GM12878 (cell line): ENCODE results near the gene OR1I1. TPM values are rescaled to one million over a fixed set of nuclear protein-coding genes. Genes with fewer than 3 reads are reported as not detected.

ENCODE experiments used
- ATAC-seq: fragments of 200-7000 bp; cut with Tn5 transposase; 3 replicates; pipeline ENCODE4 v1.9.1; 2020; ENCODE audit warnings: mild to moderate bottlenecking, moderate library complexity
- BruUV-seq: library from RNA; stranded (reverse); fragments of 400-500 nt; replicated peaks from 2 replicates; lab custom pipeline; 2021; lab: Mats Ljungman, UMichigan
- CTCF ChIA-PET: fragments of 300-600 bp; sonication (Branson Sonifier 250); formaldehyde crosslinking; extraction: SDS; loops from one replicate; lab custom pipeline; 2021; ENCODE audit warnings: inconsistent platforms; lab: Yijun Ruan, JAX
- POLR2A ChIA-PET: fragments of 350-600 bp; formaldehyde crosslinking; extraction: SDS; loops from one replicate; lab custom pipeline; 2021; ENCODE audit warnings: inconsistent platforms; lab: Charles Lee
- RAD21 ChIA-PET: fragments of 300-600 bp; sonication (Branson Sonifier 250); formaldehyde crosslinking; loops from one replicate; lab custom pipeline; 2023; ENCODE audit warnings: antibody characterized with exemption; ENCODE audit not compliant: unreplicated experiment; lab: Charles Lee
- SMC1A ChIA-PET: fragments of 300-600 bp; sonication (Branson Sonifier 250); formaldehyde crosslinking; loops from one replicate; lab custom pipeline; 2023; ENCODE audit not compliant: unreplicated experiment, uncharacterized antibody; lab: Charles Lee
- DNase-seq: peaks from one replicate; pipeline ENCODE4 v3.0.0-alpha.2; 2011; ENCODE audit warnings: low read depth, low spot score
- FAIRE-seq: peaks from 3 replicates; lab custom pipeline; 2011; peaks lifted over from hg19 to GRCh38; lab: Jason Lieb, UNC
- H2AFZ ChIP-seq: 2 replicates; pipeline ENCODE4 v1.6.0; 2011; ENCODE audit warnings: low read depth, low read length, control low read depth; ENCODE audit not compliant: control insufficient read depth
- H3K27ac ChIP-seq: 2 replicates; pipeline ENCODE4 v1.5.1; 2011; ENCODE audit warnings: control low read depth; ENCODE audit not compliant: control insufficient read depth, insufficient read depth
- H3K27me3 ChIP-seq, 2 experiments: replicated peaks in 1 of 2; 2 replicates each; pipeline versions ENCODE4 v1.6.0 to v1.6.1; 2011; ENCODE audit warnings: low read length in 1 of 2; ENCODE audit not compliant: control insufficient read depth in 2 of 2, insufficient read depth in 2 of 2
- H3K36me3 ChIP-seq, 2 experiments: 2 replicates each; pipeline ENCODE4 v1.5.1; 2011; ENCODE audit warnings: low read length in 1 of 2; ENCODE audit not compliant: control insufficient read depth in 2 of 2, insufficient read depth in 2 of 2
- H3K4me1 ChIP-seq: 2 replicates; pipeline ENCODE4 v1.6.1; 2011; ENCODE audit warnings: mild to moderate bottlenecking, low read length, moderate library complexity, mixed read lengths; ENCODE audit not compliant: control insufficient read depth, insufficient read depth
- H3K4me2 ChIP-seq: 2 replicates; pipeline ENCODE4 v1.6.0; 2011; ENCODE audit warnings: control low read depth; ENCODE audit not compliant: control insufficient read depth, insufficient read depth
- H3K4me3 ChIP-seq: fragments of 200-600 bp; sonication (generic); 2 replicates; pipeline ENCODE4 v1.5.1; 2016
- H3K79me2 ChIP-seq: 2 replicates; pipeline ENCODE4 v1.6.0; 2011; ENCODE audit warnings: low read length; ENCODE audit not compliant: control insufficient read depth, insufficient read depth
- H3K9ac ChIP-seq: 2 replicates; pipeline ENCODE4 v1.8.0; 2011; ENCODE audit warnings: low read length, control low read depth, mixed read lengths; ENCODE audit not compliant: control insufficient read depth, insufficient read depth
- H3K9me3 ChIP-seq: replicated peaks from 3 replicates; pipeline ENCODE4 v1.5.1; 2011; ENCODE audit warnings: mild to moderate bottlenecking, low read length; ENCODE audit not compliant: control insufficient read depth, insufficient read depth
- H4K20me1 ChIP-seq: 2 replicates; pipeline ENCODE4 v1.6.0; 2011; ENCODE audit not compliant: control insufficient read depth, insufficient read depth
- ASH2L ChIP-seq: fragments of 300-600, 200-600 bp; sonication (generic); IDR thresholded peaks from 2 replicates; pipeline ENCODE4 v1.6.1; 2017; ENCODE audit warnings: low read depth, mild to moderate bottlenecking, borderline replicate concordance
- CEBPB ChIP-seq, 2 experiments: fragments of 150-350 bp in 1 of 2; IDR thresholded peaks; 2 replicates each; pipeline ENCODE4 v1.6.1; 2012 to 2014; ENCODE audit warnings: low read depth in 2 of 2, low read length in 2 of 2, borderline replicate concordance in 1 of 2, inconsistent platforms in 1 of 2
- EED ChIP-seq: sonication (generic); IDR thresholded peaks from 2 replicates; pipeline ENCODE4 v1.6.1; 2016; ENCODE audit warnings: antibody characterized with exemption, low read depth
- FOXM1 ChIP-seq: IDR thresholded peaks from 2 replicates; pipeline ENCODE4 v1.6.1; 2012; ENCODE audit warnings: low read depth, mild to moderate bottlenecking, inconsistent platforms, low read length, moderate library complexity
- HDAC2 ChIP-seq: fragments of 200-600 bp; sonication (generic); IDR thresholded peaks from 2 replicates; pipeline ENCODE4 v1.6.1; 2017
- KLF5 ChIP-seq: fragments of 450-650 bp; IDR thresholded peaks from 2 replicates; pipeline ENCODE4 v1.6.1; 2014; ENCODE audit warnings: mild to moderate bottlenecking; ENCODE audit not compliant: partially characterized antibody
- MEF2A ChIP-seq: IDR thresholded peaks from 2 replicates; pipeline ENCODE4 v1.6.1; 2011; ENCODE audit warnings: low read depth, mild to moderate bottlenecking, low read length, moderate library complexity; ENCODE audit not compliant: insufficient read depth
- NFIC ChIP-seq: IDR thresholded peaks from 2 replicates; pipeline ENCODE4 v1.6.1; 2012; ENCODE audit warnings: low read depth, mild to moderate bottlenecking, inconsistent platforms, low read length, moderate library complexity
- NFXL1 ChIP-seq: fragments of 450-650 bp; IDR thresholded peaks from 2 replicates; pipeline ENCODE4 v1.6.1; 2017; ENCODE audit warnings: antibody characterized with exemption, mild to moderate bottlenecking, borderline replicate concordance
- POLR2A ChIP-seq: IDR thresholded peaks from 2 replicates; pipeline ENCODE4 v1.6.1; 2011; ENCODE audit warnings: low read depth, mild to moderate bottlenecking, low read length
- RBBP5 ChIP-seq: fragments of 200-600 bp; sonication (generic); conservative IDR thresholded peaks from 2 replicates; pipeline ENCODE4 v1.6.1; 2016
- RCOR1 ChIP-seq: conservative IDR thresholded peaks from 2 replicates; pipeline ENCODE4 v1.6.1; 2012; ENCODE audit warnings: low read depth, low read length, improper control_type of control experiment
- SMARCA5 ChIP-seq: fragments of 450-650 bp; IDR thresholded peaks from 2 replicates; pipeline ENCODE4 v1.6.1; 2017; ENCODE audit warnings: mild to moderate bottlenecking
- SP1 ChIP-seq: IDR thresholded peaks from one replicate; pipeline ENCODE4 v1.6.1; 2011; ENCODE audit warnings: low read depth, low read length
- TCF12 ChIP-seq: IDR thresholded peaks from 2 replicates; pipeline ENCODE4 v1.6.1; 2011; ENCODE audit warnings: low read depth, mild to moderate bottlenecking, low read length
- WRNIP1 ChIP-seq: IDR thresholded peaks from 2 replicates; pipeline ENCODE4 v1.6.1; 2011; ENCODE audit warnings: low read depth, low read length, improper control_type of control experiment, borderline replicate concordance
- WGBS: methylation state at CpG from one replicate; pipeline ENCODE4 v1.1.6; 2016; ENCODE audit warnings: low lambda C conversion rate; ENCODE audit not compliant: insufficient replicate concordance, insufficient coverage; ENCODE audit errors: missing lambda C conversion rate; 5-methylcytosine and 5-hydroxymethylcytosine counted together
- in situ Hi-C: fragments of 300-500 bp; cut with MboI; formaldehyde crosslinking; loops from 9 replicates; pipeline ENCODE4 v1.14.3; 2018; ENCODE audit warnings: mixed read lengths
- intact Hi-C: fragments of 100-400 bp; cut with micrococcal nuclease; formaldehyde crosslinking; loops from one replicate; pipeline ENCODE4 v1.14.2; 2022; ENCODE audit not compliant: unreplicated experiment
- polyA plus RNA-seq, 11 experiments: library from polyadenylated mRNA; depleted of rRNA in 4 of 11; unstranded in 6 of 11; stranded (reverse) in 5 of 11; fragments of >200 nt; fragmentation: Nextera tagmentation in 4 of 11; fragmentation: Illumina TruSeq in 1 of 11; extraction: Ambion mirVana in 4 of 11; extraction: Trizol in 1 of 11; gene quantifications; 1 replicate in 1 of 11; 2 replicates in 10 of 11; pipeline versions ENCODE4 v1.2.1 to v1.2.3, GENCODE V29; 2011 to 2016; ENCODE audit warnings: inconsistent platforms in 2 of 11, missing spikeins in 2 of 11, low read depth in 1 of 11
- total RNA-seq, 4 experiments: library from RNA; depleted of rRNA in 3 of 4; stranded (reverse); fragments of >200 nt in 3 of 4; fragmentation: Illumina TruSeq in 1 of 4; extraction: Trizol in 1 of 4; gene quantifications; 2 replicates each; pipeline versions ENCODE4 v1.2.1 to v1.2.3, GENCODE V29; 2013 to 2021
- TF ChIP-seq, protein P1 (sequence below): fragments of 450-650 bp; IDR thresholded peaks from 2 replicates; pipeline ENCODE4 v1.6.1; 2017; ENCODE audit warnings: antibody characterized with exemption, mild to moderate bottlenecking, moderate library complexity
- TF ChIP-seq, protein P2 (sequence below): fragments of 450-650 bp; IDR thresholded peaks from 2 replicates; pipeline ENCODE4 v1.6.1; 2018; ENCODE audit warnings: borderline replicate concordance, mild to moderate bottlenecking; ENCODE audit not compliant: partially characterized antibody

Gene OR1I1
- total and polyA plus RNA-seq, 10 of the 15 experiments (the other 5 are each of a cell fraction or from before 2014, with no cell fraction given), result not detected

DNA sequence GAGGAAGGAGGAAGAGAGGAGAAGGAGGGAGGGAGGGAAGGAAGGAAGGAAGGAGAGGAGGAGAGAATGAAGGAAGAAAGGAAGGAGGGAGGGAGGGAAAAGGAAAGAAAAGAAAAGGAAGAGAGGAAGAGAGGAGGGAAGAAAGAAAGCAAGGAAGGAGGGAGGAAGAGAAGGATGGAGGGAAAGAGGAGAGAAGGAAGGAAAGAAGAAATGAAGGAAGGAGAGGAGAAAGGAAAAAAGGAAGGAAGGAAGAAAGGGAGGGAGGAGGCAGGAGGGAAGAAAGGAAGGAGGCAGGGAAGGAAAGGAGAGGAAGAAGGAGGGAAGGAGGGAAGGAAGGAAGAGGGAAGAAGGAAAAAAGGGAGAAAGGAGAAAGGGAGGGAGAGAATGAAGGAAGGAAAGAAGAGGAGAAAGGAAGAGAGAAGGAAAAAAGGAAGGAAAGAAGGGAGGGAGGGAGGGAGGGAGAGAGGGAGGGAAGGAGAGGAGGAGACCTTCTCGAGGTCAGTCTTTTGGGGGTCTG is 46.2 kb upstream of the OR1I1 start (continued):
- TF ChIP-seq, protein P1, sequence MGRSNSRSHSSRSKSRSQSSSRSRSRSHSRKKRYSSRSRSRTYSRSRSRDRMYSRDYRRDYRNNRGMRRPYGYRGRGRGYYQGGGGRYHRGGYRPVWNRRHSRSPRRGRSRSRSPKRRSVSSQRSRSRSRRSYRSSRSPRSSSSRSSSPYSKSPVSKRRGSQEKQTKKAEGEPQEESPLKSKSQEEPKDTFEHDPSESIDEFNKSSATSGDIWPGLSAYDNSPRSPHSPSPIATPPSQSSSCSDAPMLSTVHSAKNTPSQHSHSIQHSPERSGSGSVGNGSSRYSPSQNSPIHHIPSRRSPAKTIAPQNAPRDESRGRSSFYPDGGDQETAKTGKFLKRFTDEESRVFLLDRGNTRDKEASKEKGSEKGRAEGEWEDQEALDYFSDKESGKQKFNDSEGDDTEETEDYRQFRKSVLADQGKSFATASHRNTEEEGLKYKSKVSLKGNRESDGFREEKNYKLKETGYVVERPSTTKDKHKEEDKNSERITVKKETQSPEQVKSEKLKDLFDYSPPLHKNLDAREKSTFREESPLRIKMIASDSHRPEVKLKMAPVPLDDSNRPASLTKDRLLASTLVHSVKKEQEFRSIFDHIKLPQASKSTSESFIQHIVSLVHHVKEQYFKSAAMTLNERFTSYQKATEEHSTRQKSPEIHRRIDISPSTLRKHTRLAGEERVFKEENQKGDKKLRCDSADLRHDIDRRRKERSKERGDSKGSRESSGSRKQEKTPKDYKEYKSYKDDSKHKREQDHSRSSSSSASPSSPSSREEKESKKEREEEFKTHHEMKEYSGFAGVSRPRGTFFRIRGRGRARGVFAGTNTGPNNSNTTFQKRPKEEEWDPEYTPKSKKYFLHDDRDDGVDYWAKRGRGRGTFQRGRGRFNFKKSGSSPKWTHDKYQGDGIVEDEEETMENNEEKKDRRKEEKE, result no peak
- TF ChIP-seq TCF12 (no peak), SP1 (no peak), RCOR1 (no peak), SMARCA5 (no peak)

DNA sequence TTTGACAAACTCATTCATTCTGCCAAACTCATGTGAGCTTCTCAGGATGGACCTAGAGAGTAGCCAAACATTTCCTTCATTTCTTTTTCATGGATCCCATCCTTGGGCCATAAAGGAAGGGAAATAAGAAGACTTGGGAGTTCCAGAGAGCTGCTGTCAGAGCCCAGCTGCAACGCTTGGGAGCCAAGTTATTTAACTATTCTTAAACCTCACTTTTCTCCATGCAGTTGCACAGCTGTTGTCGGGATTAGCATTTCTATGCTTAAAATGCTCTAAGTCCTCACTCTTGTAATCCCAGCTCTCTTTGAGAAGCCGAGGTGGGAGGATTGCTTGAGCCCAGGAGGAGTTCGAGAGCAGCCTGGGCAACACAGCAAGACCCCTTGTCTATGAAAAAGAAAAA is 44.4 kb upstream of the OR1I1 start:
- no peaks in the 10 kb centered on the region for H3K36me3 ChIP-seq

More for the DNA sequence above, 44.4 kb upstream of the OR1I1 start:
- 7% methylated on average over 4 of the region's 4 CpGs for WGBS
- H3K4me1 ChIP-seq, result no peaks in the 10 kb centered on the region
- ChIA-PET CTCF (no interaction called here), RAD21 (no interaction called here), POLR2A (no interaction called here)
- H4K20me1 ChIP-seq, result no peaks in the 10 kb centered on the region
- in situ Hi-C loops (no loop called here), intact Hi-C loops (no loop called here)
- no peak overlapping the region for H3K4me2 ChIP-seq
- BruUV-seq, result no TSS peak
- no peak overlapping the region for H2AFZ ChIP-seq
- no peaks in the 10 kb centered on the region; a peak in 1 of 4 replicates for H3K27me3 ChIP-seq
- ATAC-seq, result no peak
- no peaks in the 10 kb centered on the region for H3K79me2 ChIP-seq
- H3K27ac ChIP-seq, result no peak overlapping the region
- no peak overlapping the region for H3K9ac ChIP-seq
- FAIRE-seq, result no peak
- TF ChIP-seq POLR2A, result no peak
- no peak for TF ChIP-seq RBBP5
- TF ChIP-seq HDAC2, result no peak
- TF ChIP-seq MEF2A, result no peak
- TF ChIP-seq FOXM1, result no peak
- no peak for TF ChIP-seq WRNIP1
- TF ChIP-seq NFIC, result no peak
- TF ChIP-seq ASH2L, result no peak
- TF ChIP-seq, protein P2, sequence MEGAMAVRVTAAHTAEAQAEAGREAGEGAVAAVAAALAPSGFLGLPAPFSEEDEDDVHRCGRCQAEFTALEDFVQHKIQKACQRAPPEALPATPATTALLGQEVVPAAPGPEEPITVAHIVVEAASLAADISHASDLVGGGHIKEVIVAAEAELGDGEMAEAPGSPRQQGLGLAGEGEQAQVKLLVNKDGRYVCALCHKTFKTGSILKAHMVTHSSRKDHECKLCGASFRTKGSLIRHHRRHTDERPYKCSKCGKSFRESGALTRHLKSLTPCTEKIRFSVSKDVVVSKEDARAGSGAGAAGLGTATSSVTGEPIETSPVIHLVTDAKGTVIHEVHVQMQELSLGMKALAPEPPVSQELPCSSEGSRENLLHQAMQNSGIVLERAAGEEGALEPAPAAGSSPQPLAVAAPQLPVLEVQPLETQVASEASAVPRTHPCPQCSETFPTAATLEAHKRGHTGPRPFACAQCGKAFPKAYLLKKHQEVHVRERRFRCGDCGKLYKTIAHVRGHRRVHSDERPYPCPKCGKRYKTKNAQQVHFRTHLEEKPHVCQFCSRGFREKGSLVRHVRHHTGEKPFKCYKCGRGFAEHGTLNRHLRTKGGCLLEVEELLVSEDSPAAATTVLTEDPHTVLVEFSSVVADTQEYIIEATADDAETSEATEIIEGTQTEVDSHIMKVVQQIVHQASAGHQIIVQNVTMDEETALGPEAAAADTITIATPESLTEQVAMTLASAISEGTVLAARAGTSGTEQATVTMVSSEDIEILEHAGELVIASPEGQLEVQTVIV, result no peak
- TF ChIP-seq EED, result no peak
- TF ChIP-seq KLF5, result no peak
- TF ChIP-seq NFXL1, result no peak
- no peak for TF ChIP-seq CEBPB (IDR thresholded peaks at IDR 0.05; ENCODE audit: borderline replicate concordance in 1 of 2, low read depth in 2 of 2, low read length in 2 of 2)
- TF ChIP-seq, all 136 proteins: peak for 0
- SMC1A ChIA-PET, result no interaction called here
- Histone ChIP-seq H3K9me3 (no peaks in the 10 kb centered on the region), H3K4me3 (no peak overlapping the region)
- no peak for DNase-seq
